ENCODE results near the gene FMO3.

Gene FMO3

GRCh38 chr1:171090604-171091003 lies at the start of gene FMO3:
Gene FMO3, plus strand, starts transcription at chr1:171090905. Its CDS starts 1,754 bp downstream, at chr1:171092659.
- Mint-ChIP-seq H3K4me3 (no peak within 1 kb of the TSS), H3K9me3 (no peaks in the 10 kb centered on the region), H3K36me3 (ENCODE audit: low read depth) (no peaks in the 10 kb centered on the region), H3K4me1 (ENCODE audit: low read depth) (no peaks in the 10 kb centered on the region), H3K27ac (no peak within 1 kb of the TSS), H3K27me3 (ENCODE audit: low read depth) (no peaks in the 10 kb centered on the region)
- DNase-seq (ENCODE audit: low spot score), result no peak

- no peak overlapping the region for H3K27ac Mint-ChIP-seq
- no peaks in the 10 kb centered on the region for H3K36me3 Mint-ChIP-seq (ENCODE audit: low read depth)
- no peaks in the 10 kb centered on the region for H3K27me3 Mint-ChIP-seq (ENCODE audit: low read depth)
- H3K9me3 Mint-ChIP-seq, result peaks cover 27% of the 10 kb centered on the region
- H3K4me1 Mint-ChIP-seq (ENCODE audit: low read depth), result no peaks in the 10 kb centered on the region
- DNase-seq (ENCODE audit: low spot score), result no peak
- H3K4me3 Mint-ChIP-seq, result no peak overlapping the region
Measured at GRCh38 chr1:171048014-171048413, 42.7 kb upstream of the FMO3 start.

- H3K4me3 Mint-ChIP-seq, result no peak overlapping the region
- no peaks in the 10 kb centered on the region for H3K36me3 Mint-ChIP-seq (ENCODE audit: low read depth)
- no peak for DNase-seq (ENCODE audit: low spot score)
- no peaks in the 10 kb centered on the region for H3K27me3 Mint-ChIP-seq (ENCODE audit: low read depth)
- H3K4me1 Mint-ChIP-seq (ENCODE audit: low read depth), result no peaks in the 10 kb centered on the region
- peaks cover under 1% of the 10 kb centered on the region for H3K9me3 Mint-ChIP-seq
- H3K27ac Mint-ChIP-seq, result no peak overlapping the region
Measured at GRCh38 chr1:171052977-171053376, 37.7 kb upstream of the FMO3 start.

- Mint-ChIP-seq H3K4me3 (no peak overlapping the region), H3K9me3 (no peaks in the 10 kb centered on the region), H3K27ac (no peak overlapping the region), H3K36me3 (ENCODE audit: low read depth) (no peaks in the 10 kb centered on the region), H3K27me3 (ENCODE audit: low read depth) (no peaks in the 10 kb centered on the region), H3K4me1 (ENCODE audit: low read depth) (no peaks in the 10 kb centered on the region)
- DNase-seq (ENCODE audit: low spot score), result no peak
Measured at GRCh38 chr1:171055966-171056643, 34.6 kb upstream of the FMO3 start.

- Mint-ChIP-seq H3K36me3 (ENCODE audit: low read depth) (no peaks in the 10 kb centered on the region), H3K9me3 (no peaks in the 10 kb centered on the region), H3K27me3 (ENCODE audit: low read depth) (no peaks in the 10 kb centered on the region), H3K4me3 (no peak overlapping the region), H3K4me1 (ENCODE audit: low read depth) (no peaks in the 10 kb centered on the region), H3K27ac (no peak overlapping the region)
- no peak for DNase-seq (ENCODE audit: low spot score)
Measured at GRCh38 chr1:171061425-171062143, 29.1 kb upstream of the FMO3 start.

- no peak overlapping the region for H3K4me3 Mint-ChIP-seq
- H3K27ac Mint-ChIP-seq, result no peak overlapping the region
- no peaks in the 10 kb centered on the region for H3K4me1 Mint-ChIP-seq (ENCODE audit: low read depth)
- no peaks in the 10 kb centered on the region for H3K9me3 Mint-ChIP-seq
- no peak for DNase-seq (ENCODE audit: low spot score)
- H3K27me3 Mint-ChIP-seq (ENCODE audit: low read depth), result no peaks in the 10 kb centered on the region
- no peaks in the 10 kb centered on the region for H3K36me3 Mint-ChIP-seq (ENCODE audit: low read depth)
Measured at GRCh38 chr1:171062902-171063301, 27.8 kb upstream of the FMO3 start.

GRCh38 chr1:171075041-171075440 lies 15.7 kb upstream of the FMO3 start:
- Mint-ChIP-seq H3K9me3 (no peaks in the 10 kb centered on the region), H3K27ac (no peak overlapping the region), H3K4me1 (ENCODE audit: low read depth) (no peaks in the 10 kb centered on the region), H3K4me3 (no peak overlapping the region), H3K27me3 (ENCODE audit: low read depth) (no peaks in the 10 kb centered on the region), H3K36me3 (ENCODE audit: low read depth) (no peaks in the 10 kb centered on the region)
- no peak for DNase-seq (ENCODE audit: low spot score)

- Mint-ChIP-seq H3K9me3 (no peaks in the 10 kb centered on the region), H3K4me3 (no peak overlapping the region), H3K4me1 (ENCODE audit: low read depth) (no peaks in the 10 kb centered on the region), H3K27me3 (ENCODE audit: low read depth) (no peaks in the 10 kb centered on the region), H3K36me3 (ENCODE audit: low read depth) (no peaks in the 10 kb centered on the region), H3K27ac (no peak overlapping the region)
- DNase-seq (ENCODE audit: low spot score), result no peak
Measured at GRCh38 chr1:171081314-171081753, 9.4 kb upstream of the FMO3 start.

GRCh38 chr1:171081763-171082201 lies 8.9 kb upstream of the FMO3 start:
- DNase-seq (ENCODE audit: low spot score), result no peak
- Mint-ChIP-seq H3K36me3 (ENCODE audit: low read depth) (no peaks in the 10 kb centered on the region), H3K4me3 (no peak overlapping the region), H3K4me1 (ENCODE audit: low read depth) (no peaks in the 10 kb centered on the region), H3K27ac (no peak overlapping the region), H3K27me3 (ENCODE audit: low read depth) (no peaks in the 10 kb centered on the region), H3K9me3 (no peaks in the 10 kb centered on the region)

GRCh38 chr1:171082606-171083005 lies 8.1 kb upstream of the FMO3 start:
- no peaks in the 10 kb centered on the region for H3K36me3 Mint-ChIP-seq (ENCODE audit: low read depth)
- DNase-seq (ENCODE audit: low spot score), result no peak
- H3K27me3 Mint-ChIP-seq (ENCODE audit: low read depth), result no peaks in the 10 kb centered on the region
- no peak overlapping the region for H3K4me3 Mint-ChIP-seq
- no peaks in the 10 kb centered on the region for H3K9me3 Mint-ChIP-seq
- H3K27ac Mint-ChIP-seq, result no peak overlapping the region
- no peaks in the 10 kb centered on the region for H3K4me1 Mint-ChIP-seq (ENCODE audit: low read depth)

GRCh38 chr1:171083222-171083621 lies 7.5 kb upstream of the FMO3 start:
- H3K36me3 Mint-ChIP-seq (ENCODE audit: low read depth), result no peaks in the 10 kb centered on the region
- H3K4me3 Mint-ChIP-seq, result no peak overlapping the region

GRCh38 chr1:171084091-171084490 lies 6.6 kb upstream of the FMO3 start:
- Mint-ChIP-seq H3K4me1 (ENCODE audit: low read depth) (no peaks in the 10 kb centered on the region), H3K27ac (no peak overlapping the region), H3K27me3 (ENCODE audit: low read depth) (no peaks in the 10 kb centered on the region), H3K4me3 (no peak overlapping the region), H3K36me3 (ENCODE audit: low read depth) (no peaks in the 10 kb centered on the region), H3K9me3 (no peaks in the 10 kb centered on the region)
- no peak for DNase-seq (ENCODE audit: low spot score)

More at GRCh38 chr1:171083222-171083621, 7.5 kb upstream of the FMO3 start:
- no peaks in the 10 kb centered on the region for H3K9me3 Mint-ChIP-seq
- H3K27me3 Mint-ChIP-seq (ENCODE audit: low read depth), result no peaks in the 10 kb centered on the region
- no peak for DNase-seq (ENCODE audit: low spot score)
- no peak overlapping the region for H3K27ac Mint-ChIP-seq
- no peaks in the 10 kb centered on the region for H3K4me1 Mint-ChIP-seq (ENCODE audit: low read depth)

GRCh38 chr1:171084870-171085269 lies 5.8 kb upstream of the FMO3 start:
- Mint-ChIP-seq H3K27me3 (ENCODE audit: low read depth) (no peaks in the 10 kb centered on the region), H3K36me3 (ENCODE audit: low read depth) (no peaks in the 10 kb centered on the region), H3K4me3 (no peak overlapping the region), H3K4me1 (ENCODE audit: low read depth) (no peaks in the 10 kb centered on the region), H3K9me3 (no peaks in the 10 kb centered on the region), H3K27ac (no peak overlapping the region)
- DNase-seq (ENCODE audit: low spot score), result no peak

- no peaks in the 10 kb centered on the region for H3K27me3 Mint-ChIP-seq (ENCODE audit: low read depth)
- DNase-seq (ENCODE audit: low spot score), result no peak
- no peaks in the 10 kb centered on the region for H3K9me3 Mint-ChIP-seq
- no peak overlapping the region for H3K27ac Mint-ChIP-seq
- no peaks in the 10 kb centered on the region for H3K4me1 Mint-ChIP-seq (ENCODE audit: low read depth)
- H3K4me3 Mint-ChIP-seq, result no peak overlapping the region
- H3K36me3 Mint-ChIP-seq (ENCODE audit: low read depth), result no peaks in the 10 kb centered on the region
Measured at GRCh38 chr1:171087896-171088295, 2.8 kb upstream of the FMO3 start.
